ENCODE data around the gene OASL. TPM values are rescaled to one million over a fixed set of nuclear protein-coding genes. Genes with fewer than 3 reads are reported as not detected.

OASL gene
- total and polyA plus RNA-seq, 12 donors = 0.06 to 1.9 (median 0.56) TPM; not detected in 1

GRCh38 chr12:121086781-121087295 lies 47.8 kb upstream of the OASL start:
- Histone ChIP-seq H3K27me3 (no peaks in the 10 kb centered on the region), H3K4me1 (replicated peaks in 1 of 2) (no peaks in the 10 kb centered on the region), H3K4me3 (no peak overlapping the region), H3K9me3 (replicated peaks in 1 of 3) (no peaks in the 10 kb centered on the region), H3K27ac (no peak overlapping the region), H3K36me3 (replicated peaks in 1 of 2) (no peaks in the 10 kb centered on the region)
- 85 to 93% (median 88%) methylated on average over 6 to 8 of the region's 8 CpGs for WGBS, 4 donors
- intact Hi-C loops (cut with DNase I) = no loop called here
- DNase-seq = no peak
- TF ChIP-seq CTCF (IDR thresholded peaks at IDR 0.05) = no peak
- no peak for TF ChIP-seq POLR2A (IDR thresholded peaks at IDR 0.05)

GRCh38 chr12:121085506-121086353 lies 46.7 kb upstream of the OASL start:
- Histone ChIP-seq H3K36me3 (replicated peaks in 1 of 2) (no peaks in the 10 kb centered on the region), H3K4me1 (replicated peaks in 1 of 2) (no peaks in the 10 kb centered on the region), H3K9me3 (replicated peaks in 1 of 3) (no peaks in the 10 kb centered on the region), H3K4me3 (no peak overlapping the region), H3K27me3 (no peaks in the 10 kb centered on the region), H3K27ac (no peak overlapping the region)
- 88 to 95% (median 91%) methylated on average over 14 to 17 of the region's 17 CpGs for WGBS, 4 donors
- DNase-seq = no peak
- TF ChIP-seq POLR2A (IDR thresholded peaks at IDR 0.05) = no peak
- no peak for TF ChIP-seq CTCF (IDR thresholded peaks at IDR 0.05)
- intact Hi-C loops (cut with DNase I) = no loop called here

GRCh38 chr12:121085069-121085468 lies 46.0 kb upstream of the OASL start:
- no peaks in the 10 kb centered on the region for H3K27me3 ChIP-seq
- intact Hi-C loops (cut with DNase I) = no loop called here
- no peak overlapping the region for H3K4me3 ChIP-seq
- DNase-seq = no peak
- no peaks in the 10 kb centered on the region for H3K4me1 ChIP-seq (replicated peaks in 1 of 2)
- H3K27ac ChIP-seq = no peak overlapping the region
- no peak for TF ChIP-seq CTCF (IDR thresholded peaks at IDR 0.05)
- no peak for TF ChIP-seq POLR2A (IDR thresholded peaks at IDR 0.05)
- no peaks in the 10 kb centered on the region for H3K9me3 ChIP-seq (replicated peaks in 1 of 3)
- H3K36me3 ChIP-seq (replicated peaks in 1 of 2) = no peaks in the 10 kb centered on the region
- WGBS, 4 donors = 84 to 87% (median 86%) methylated on average over 4 of the region's 4 CpGs

- 72 to 88% (median 74%) methylated on average over 3 of the region's 3 CpGs for WGBS, 4 donors
- H3K27me3 ChIP-seq = no peaks in the 10 kb centered on the region
- intact Hi-C loops (cut with DNase I) = no loop called here
These were observed 45.2 kb upstream of the OASL start for GRCh38 chr12:121084229-121084628.

More at GRCh38 chr12:121084229-121084628, 45.2 kb upstream of the OASL start:
- H3K36me3 ChIP-seq (replicated peaks in 1 of 2) = no peaks in the 10 kb centered on the region
- TF ChIP-seq CTCF (IDR thresholded peaks at IDR 0.05) = no peak
- TF ChIP-seq POLR2A (IDR thresholded peaks at IDR 0.05) = no peak
- H3K4me1 ChIP-seq (replicated peaks in 1 of 2) = no peaks in the 10 kb centered on the region
- no peak overlapping the region for H3K27ac ChIP-seq
- no peak overlapping the region for H3K4me3 ChIP-seq
- no peak for DNase-seq
- H3K9me3 ChIP-seq (replicated peaks in 1 of 3) = no peaks in the 10 kb centered on the region
